K562 (cell line): ENCODE measurements around the gene DYSF.

Source experiments
- ZBTB7A ChIP-seq: IDR thresholded peaks from 2 replicates; pipeline ENCODE4 v1.6.1; 2011; ENCODE audit warnings: low read depth, mild to moderate bottlenecking, low read length, moderate library complexity, borderline replicate concordance; ENCODE audit not compliant: control insufficient read depth
- ZNF507 ChIP-seq: conservative IDR thresholded peaks from 2 replicates; pipeline ENCODE4 v1.6.1; 2017; ENCODE audit warnings: missing genetic modification characterization, missing compliant biosample characterization
- TF ChIP-seq, protein P1 (sequence below): sonication (generic); formaldehyde crosslinking; IDR thresholded peaks from 2 replicates; pipeline ENCODE4 v1.9.0; 2022; ENCODE audit warnings: mild to moderate bottlenecking, missing genetic modification reagents
- TF ChIP-seq, protein P2 (sequence below), 3 experiments: IDR thresholded peaks in 2 of 3; conservative IDR thresholded peaks in 1 of 3; 2 replicates each; pipeline ENCODE4 v1.5.1; 2011 to 2012; ENCODE audit warnings: low read length in 3 of 3, mild to moderate bottlenecking in 3 of 3, control low read depth in 2 of 3, improper control_type of control experiment in 1 of 3, inconsistent platforms in 1 of 3, low read depth in 1 of 3, mixed read lengths in 1 of 3, moderate library complexity in 1 of 3; ENCODE audit not compliant: insufficient read depth in 2 of 3

DNA sequence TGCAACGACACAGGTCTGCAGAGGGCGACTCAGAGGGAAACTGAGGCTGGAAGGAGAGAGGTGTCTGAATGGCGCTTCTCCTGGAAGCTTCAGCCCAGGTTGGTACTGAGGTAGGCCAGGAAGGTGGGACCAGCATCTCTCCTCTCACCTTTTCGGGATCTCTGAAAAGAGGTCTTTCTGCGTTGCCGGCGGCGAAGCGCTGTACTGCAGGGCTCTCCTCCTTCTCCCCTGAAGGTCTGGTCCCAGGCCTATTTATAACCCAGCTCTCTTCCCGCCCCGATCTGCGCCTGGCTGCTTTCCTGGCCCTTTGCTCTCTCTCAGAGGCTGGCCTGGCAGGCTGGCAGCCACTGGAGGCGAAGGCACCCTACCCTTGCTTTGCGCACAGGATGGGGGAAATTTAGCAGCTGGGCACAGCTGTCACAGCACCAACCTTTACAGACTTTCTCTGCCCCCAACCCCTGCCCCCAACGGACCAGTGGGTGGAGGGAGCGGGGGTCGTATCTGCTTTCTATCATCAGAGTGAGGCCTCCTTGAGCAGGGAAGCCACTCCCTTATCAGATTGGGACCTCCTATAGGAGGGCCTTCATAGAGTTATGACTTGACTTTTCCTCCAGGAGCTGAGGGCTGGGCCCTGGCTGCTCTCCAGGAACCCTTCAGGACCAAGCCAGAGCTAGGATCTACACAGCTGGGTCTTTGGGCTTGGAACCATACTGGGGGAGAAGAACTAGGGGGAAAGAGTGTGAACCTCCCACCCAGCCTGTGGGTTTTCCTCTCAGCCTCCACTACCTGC, 1.1 kb downstream of the DYSF start:
- TF ChIP-seq, protein P1, sequence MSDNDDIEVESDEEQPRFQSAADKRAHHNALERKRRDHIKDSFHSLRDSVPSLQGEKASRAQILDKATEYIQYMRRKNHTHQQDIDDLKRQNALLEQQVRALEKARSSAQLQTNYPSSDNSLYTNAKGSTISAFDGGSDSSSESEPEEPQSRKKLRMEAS (CRISPR knock-in tag): no peak
- 0 out of 2 replicates have a peak, but pooled peaks have one; percentile 16 for TF ChIP-seq ZBTB7A
- TF ChIP-seq, protein P2, sequence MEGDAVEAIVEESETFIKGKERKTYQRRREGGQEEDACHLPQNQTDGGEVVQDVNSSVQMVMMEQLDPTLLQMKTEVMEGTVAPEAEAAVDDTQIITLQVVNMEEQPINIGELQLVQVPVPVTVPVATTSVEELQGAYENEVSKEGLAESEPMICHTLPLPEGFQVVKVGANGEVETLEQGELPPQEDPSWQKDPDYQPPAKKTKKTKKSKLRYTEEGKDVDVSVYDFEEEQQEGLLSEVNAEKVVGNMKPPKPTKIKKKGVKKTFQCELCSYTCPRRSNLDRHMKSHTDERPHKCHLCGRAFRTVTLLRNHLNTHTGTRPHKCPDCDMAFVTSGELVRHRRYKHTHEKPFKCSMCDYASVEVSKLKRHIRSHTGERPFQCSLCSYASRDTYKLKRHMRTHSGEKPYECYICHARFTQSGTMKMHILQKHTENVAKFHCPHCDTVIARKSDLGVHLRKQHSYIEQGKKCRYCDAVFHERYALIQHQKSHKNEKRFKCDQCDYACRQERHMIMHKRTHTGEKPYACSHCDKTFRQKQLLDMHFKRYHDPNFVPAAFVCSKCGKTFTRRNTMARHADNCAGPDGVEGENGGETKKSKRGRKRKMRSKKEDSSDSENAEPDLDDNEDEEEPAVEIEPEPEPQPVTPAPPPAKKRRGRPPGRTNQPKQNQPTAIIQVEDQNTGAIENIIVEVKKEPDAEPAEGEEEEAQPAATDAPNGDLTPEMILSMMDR (IDR thresholded peaks at IDR 0.05 in 2 of 3, conservative IDR thresholded peaks at IDR 0.05 in 1 of 3; ENCODE audit: insufficient read depth in 2 of 3, low read depth in 1 of 3, low read length in 3 of 3): no peak
- TF ChIP-seq ZNF507 (tag): no peak
